ENCODE results near the gene NENF.

Gene NENF

DNA sequence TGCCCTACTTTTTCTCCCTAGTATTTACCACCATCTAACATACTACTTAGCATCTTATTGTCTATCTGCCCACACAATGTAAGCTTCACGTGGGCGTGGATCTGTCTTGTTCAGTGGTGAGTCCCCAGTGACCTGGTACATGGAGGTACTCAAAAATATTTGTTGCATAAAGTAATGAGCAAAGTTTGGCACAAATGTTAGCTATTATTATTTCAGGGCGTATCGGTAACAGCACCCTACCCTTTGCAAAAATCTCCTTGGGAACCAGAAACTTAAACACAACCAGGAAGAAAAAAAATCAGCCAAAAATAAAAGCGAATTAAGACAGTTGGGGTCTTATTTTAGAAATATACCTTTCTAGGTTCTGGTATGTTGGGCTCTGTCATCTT, 454 bp upstream of the NENF start:
- no peak for DNase-seq

GRCh38 chr1:212433577-212434462, 1.1 kb downstream of the NENF start:
- DNase-seq, result no peak

DNA sequence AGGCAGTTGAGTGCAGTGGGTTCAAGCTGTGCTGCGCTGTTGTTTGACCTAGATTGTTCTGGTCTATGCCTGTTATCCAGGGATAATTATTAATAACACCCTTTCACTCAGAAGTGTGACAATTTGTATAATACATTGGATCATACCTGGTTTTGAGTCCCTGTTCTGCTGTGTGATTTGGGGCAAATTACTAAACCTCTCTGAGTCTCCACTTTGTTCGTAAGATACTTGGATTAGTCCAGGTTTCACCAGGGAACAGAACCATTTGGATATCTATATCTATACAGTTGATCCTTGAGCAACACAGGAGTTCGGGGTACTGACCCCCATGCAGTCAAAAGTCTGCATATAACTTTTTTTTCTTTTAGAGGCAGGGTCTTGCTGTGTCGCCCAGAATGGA, 2.3 kb downstream of the NENF start:
- no peak for DNase-seq

DNA sequence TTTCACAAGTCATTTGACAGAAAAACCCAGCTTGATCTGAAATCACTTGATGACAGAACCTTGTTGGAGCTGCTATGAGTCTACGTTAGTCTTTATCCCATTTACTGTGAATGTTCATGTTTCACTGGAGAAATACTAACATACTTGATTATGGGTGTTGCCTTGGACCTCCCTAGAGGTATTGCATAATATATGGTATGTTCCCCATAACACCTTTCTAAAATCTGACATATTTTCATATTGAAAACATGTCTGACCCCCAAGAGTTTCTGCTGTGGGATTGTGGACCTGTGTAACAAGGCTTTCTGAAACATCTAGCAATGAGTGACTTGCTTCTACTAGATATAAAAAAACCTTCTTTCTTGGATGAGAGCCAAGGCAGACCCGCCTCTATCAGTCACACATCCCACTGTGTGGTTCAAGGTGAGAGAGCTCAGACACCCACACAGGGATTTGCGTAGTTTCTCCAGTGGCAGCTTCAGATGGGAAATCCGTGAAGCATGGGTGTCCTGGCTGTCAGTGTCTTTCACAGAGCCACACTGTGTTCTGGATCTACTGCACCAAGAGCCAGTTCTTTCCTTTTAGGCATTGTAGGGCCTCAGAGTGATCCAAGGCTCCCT, 4.6 kb downstream of the NENF start:
- no peak for DNase-seq

- DNase-seq, result no peak
Observed at GRCh38 chr1:212438831-212439237, 6.1 kb downstream of the NENF start.

DNA sequence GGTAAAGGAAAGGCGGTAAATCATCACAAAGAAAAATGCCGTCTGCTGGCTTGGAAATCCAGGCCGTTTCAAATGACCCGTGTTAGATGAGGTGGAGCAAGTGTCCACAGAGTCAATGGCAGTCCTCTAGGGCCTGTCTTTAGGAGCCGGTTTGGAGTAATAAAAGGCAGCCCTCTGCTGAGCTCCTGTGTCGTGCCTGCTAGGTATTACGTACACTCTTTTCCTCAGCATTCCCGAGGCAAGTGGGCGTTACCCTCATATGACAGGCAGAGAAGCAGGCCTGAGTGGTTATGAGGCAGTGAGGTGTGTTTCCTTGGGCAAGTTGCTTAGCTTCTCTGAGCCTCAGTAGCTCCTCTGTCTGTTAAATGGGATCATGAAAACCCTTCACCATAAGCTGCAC, 7.7 kb downstream of the NENF start:
- no peak for DNase-seq

GRCh38 chr1:212442408-212442807, 9.7 kb downstream of the NENF start:
- DNase-seq, result no peak

GRCh38 chr1:212446333-212446732, 13.6 kb downstream of the NENF start:
- DNase-seq, result no peak

- DNase-seq, result no peak
Observed at GRCh38 chr1:212447478-212447877, 14.8 kb downstream of the NENF start.

- no peak for DNase-seq
Observed at GRCh38 chr1:212450331-212450881, 17.7 kb downstream of the NENF start.

GRCh38 chr1:212451416-212452322, 18.9 kb downstream of the NENF start:
- DNase-seq, result no peak

DNA sequence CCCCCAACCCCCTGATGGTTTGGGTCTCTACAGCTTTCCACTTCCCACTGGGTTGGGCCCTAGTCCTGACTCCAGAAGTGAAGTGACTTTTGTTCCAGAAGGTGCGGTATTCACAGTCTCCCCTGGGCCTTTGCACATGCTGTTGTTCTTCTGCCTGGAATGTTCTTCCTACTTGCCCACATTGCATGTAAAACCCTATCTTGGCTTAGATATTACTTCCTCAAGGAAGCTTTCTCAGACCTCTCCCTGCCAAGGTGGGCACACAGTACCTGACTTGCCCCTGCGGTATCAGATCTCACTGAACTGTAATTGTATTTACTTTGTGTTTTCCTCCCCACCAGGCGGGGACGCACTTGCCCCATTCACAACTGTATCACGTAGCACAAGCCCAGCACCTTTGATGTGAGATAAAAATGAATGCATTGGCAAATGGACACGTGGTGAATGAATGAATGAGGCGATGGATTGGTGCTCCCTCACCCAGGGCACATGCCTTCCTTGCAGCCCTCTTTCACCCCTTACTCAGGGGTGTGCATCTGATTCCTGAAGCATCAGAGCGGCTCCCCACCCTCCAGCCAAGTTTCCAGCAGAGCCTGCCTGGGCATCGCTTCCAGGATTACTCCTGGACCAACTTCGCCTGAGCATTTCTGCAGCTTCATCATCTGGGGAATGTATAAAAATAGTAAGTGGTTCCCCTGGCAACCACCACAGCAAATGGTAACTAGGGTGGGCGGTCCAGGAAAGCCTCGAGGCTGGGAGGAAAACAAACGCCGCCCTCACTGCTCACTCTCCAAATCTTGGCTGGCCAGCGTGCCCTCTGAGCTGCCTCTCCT, 19.8 kb downstream of the NENF start:
- DNase-seq, result no peak

DNA sequence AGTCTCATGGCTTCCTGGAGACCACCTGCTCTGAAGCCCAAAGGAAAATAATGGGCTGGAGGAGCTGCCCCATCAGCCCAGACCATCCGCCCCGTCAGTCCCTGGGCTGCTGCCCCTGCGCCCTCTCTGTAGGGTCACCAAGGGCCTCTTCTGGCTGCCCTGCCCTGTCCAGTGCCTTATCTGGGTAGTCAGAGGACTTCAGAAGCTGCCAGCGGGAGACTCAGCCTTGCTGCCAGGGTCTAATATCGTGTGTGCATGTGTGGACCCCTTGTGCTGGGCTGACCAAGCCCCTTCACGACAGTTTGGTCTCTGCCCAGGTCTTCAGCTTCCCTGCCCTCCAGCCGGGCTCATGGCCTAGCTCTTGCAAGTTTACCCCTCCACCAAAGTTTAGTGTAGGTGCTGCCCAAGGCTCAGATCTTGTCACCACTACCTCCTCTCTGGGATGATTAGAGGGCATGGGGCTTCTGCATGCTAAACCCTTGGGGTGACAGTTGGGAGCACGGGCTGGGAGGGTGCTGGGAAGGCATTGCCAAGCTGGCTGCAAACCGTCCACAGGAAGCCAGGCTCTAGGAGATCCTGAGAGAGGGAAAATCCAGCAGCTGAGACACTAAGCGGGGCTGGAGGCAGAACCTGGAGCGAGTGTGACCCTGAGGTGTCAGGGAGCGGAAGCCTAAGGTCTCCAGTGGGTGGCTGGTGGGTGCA, 20.6 kb downstream of the NENF start:
- DNase-seq, result no peak

DNA sequence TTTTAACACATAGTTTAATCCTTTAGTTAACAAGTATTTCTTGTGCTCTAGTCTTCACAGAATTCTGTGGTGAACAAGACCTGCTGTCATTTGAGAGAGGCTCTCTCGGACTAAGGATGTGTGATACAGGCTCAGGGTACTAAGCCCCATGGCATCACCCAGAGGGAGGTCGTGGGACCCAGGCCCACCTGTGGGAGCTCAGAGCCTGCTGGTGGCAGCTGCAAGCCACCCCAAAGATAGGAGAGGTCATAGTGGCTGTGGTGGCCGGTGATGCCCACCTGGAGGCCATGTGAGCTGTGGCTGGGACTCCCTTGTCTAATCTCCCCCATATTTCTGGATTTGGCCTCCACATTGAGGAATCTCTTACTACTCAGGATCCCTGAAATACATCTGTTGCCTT, 22.0 kb downstream of the NENF start:
- no peak for DNase-seq

DNA sequence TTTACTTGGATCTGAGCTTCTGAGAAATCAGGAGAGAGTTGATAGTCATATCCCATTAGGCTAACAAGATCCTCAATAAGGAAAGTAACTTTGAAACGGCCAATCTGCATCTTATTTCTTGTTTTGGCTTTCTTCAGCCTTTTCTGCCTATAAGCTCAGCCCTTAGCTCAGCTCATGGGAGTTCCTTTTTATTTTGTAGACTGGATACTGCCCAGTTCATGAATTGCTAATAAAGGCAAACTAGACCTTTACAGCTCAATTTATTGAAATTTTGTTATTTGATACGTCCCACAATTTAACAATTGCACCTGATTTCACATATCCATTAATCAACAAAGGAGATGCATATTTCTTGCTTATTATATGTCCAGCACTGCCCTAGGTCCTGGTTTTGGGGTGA, 22.7 kb downstream of the NENF start:
- no peak for DNase-seq

- no peak for DNase-seq
Observed at GRCh38 chr1:212455803-212456528, 23.2 kb downstream of the NENF start.

DNA sequence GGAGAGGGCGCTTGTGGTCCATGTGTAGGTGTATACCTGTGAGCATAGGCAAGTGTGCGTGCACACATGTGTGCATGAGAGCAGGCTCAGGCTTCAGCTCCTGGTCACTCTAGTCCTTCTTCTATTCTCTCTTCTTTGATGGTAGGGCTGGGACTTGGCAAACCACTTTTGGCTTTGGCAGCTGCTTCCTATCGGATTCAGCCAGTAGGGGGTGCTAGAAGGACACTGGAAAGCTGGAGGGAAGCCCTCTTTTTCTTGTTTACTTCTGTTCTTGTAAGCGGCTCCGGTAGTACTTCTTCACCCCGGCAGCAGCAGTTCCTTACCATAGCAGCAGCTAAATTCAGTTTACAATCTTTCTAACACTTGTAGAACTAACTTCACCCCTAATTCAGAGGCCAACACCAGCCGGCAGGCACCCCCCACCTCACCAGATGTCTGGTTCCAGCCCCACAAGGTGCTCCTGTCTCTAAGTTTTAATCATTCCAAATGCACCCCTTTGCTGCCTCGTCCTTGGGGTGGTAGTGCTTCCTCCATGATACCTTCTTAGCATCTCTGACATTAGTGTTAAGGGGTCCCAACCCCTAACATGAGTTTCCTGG, 25.1 kb downstream of the NENF start:
- no peak for DNase-seq

- no peak for DNase-seq
Observed at GRCh38 chr1:212458817-212459216, 26.1 kb downstream of the NENF start.

DNA sequence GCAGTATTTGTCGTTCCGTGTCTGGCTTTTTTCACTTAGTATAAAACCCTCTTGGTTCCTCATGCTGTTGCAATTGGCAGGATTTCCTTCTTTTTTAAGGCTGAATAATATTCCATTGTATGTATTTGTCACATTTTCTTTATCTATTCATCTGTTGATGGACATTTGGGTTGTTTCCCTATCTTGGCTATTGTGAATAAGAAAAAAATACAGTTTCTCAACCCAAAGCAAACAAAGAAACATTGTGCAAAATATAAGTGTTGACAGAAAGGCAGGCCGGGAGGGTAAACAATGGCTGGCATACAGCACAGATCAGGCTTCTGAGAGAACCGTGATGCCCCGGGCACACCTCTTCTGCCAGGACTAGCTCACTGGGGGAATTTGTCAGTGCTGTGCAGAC, 26.9 kb downstream of the NENF start:
- no peak for DNase-seq

GRCh38 chr1:212460376-212460775, 27.7 kb downstream of the NENF start:
- DNase-seq, result no peak
